Activated naive CD8-positive, alpha-beta T cell treated with anti-CD3 and anti-CD28 coated beads, Interleukin-2, amount 50 U/mL, for 24 hours (primary cell): ENCODE results near the gene LRP11.

Experiments used
- ATAC-seq: fragments of 150-1000 bp; cut with Tn5 transposase; one replicate; pipeline ENCODE4 v1.10.0; 2021
- DNase-seq: peaks from one replicate; pipeline ENCODE4 v3.0.0; 2021
- H3K27ac Mint-ChIP-seq: one replicate; pipeline ENCODE4 v1.8.0; 2021; ENCODE audit warnings: mild to moderate bottlenecking, mixed read lengths
- H3K27me3 Mint-ChIP-seq: one replicate; pipeline ENCODE4 v1.8.0; 2021; ENCODE audit warnings: mixed read lengths
- H3K36me3 Mint-ChIP-seq: one replicate; pipeline ENCODE4 v1.8.0; 2021; ENCODE audit warnings: low read depth, mixed read lengths
- H3K4me1 Mint-ChIP-seq: one replicate; pipeline ENCODE4 v1.8.0; 2021; ENCODE audit warnings: mixed read lengths
- H3K4me3 Mint-ChIP-seq: one replicate; pipeline ENCODE4 v1.8.0; 2021; ENCODE audit warnings: mild to moderate bottlenecking, moderate library complexity, mixed read lengths
- H3K9me3 Mint-ChIP-seq: one replicate; pipeline ENCODE4 v1.8.0; 2021; ENCODE audit warnings: mixed read lengths

Gene LRP11

DNA sequence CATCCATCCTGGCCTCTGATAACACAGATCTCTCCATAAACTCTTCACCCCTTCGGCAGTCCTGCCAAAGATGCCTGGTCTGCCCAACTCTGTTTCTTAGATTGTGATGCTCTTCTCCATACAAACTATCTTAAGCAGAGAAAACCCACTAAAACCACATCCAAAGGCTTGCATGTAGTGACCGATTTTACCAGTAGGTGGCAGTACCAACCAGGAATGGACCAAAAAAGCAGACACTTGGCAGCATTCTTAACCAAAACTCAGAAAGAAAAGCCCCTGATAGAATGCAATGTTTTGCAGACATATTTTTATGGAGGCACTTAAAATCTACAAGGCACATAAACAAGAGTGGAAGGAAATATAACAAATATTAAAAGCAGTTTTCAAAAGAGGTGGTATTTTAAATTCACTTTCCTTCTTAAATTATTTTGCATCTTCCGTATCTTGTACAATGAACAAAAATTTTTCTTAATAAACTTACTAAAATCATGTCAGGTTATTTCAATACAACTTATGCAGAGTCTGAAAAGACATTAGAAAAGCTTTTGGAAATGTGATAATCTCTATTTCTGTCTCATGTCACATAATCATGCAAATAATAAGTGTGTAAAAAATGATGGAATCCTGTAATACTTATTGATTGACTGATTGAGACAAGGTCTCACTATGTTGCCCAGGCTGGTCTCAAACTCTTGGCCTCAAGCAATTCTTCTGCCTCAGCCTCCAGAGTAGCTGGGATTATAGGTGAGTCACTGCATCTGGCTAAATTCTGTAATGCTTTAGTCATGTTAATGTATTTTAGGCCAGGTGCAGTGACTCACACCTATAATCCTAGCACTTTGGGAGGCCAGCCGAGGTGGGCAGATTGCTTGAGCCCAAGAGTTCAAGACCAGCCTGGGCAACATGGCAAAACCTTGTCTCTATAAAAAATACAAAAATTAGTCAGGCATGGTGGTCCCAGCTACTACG is 29.4 kb downstream of the LRP11 start:
- H3K27ac Mint-ChIP-seq, result no peak overlapping the region
- no peaks in the 10 kb centered on the region for H3K36me3 Mint-ChIP-seq
- H3K27me3 Mint-ChIP-seq, result no peaks in the 10 kb centered on the region
- H3K4me3 Mint-ChIP-seq, result no peak overlapping the region
- ATAC-seq (no peak), DNase-seq (peak; percentile 70)
- H3K9me3 Mint-ChIP-seq, result no peaks in the 10 kb centered on the region
- no peaks in the 10 kb centered on the region for H3K4me1 Mint-ChIP-seq

DNA sequence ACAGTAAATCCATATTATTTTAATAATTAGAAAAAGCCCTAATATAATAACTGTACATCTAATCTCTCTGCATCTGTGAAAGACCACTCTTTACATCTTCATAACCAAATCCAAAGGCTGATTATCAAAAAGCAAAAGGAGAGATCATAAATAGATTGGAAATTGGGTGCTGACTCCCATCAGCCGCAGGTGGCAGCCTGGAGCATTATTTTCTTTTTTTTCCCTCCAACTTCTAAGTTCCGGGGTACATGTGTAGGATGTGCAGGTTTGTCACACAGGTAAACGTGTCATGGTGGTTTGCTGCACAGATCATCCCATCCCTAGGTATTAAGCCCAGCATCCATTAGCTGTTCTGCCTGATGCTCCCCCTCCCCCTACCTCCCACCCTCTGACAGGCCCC is 30.5 kb downstream of the LRP11 start:
- no peak for ATAC-seq
- Mint-ChIP-seq H3K27ac (no peak overlapping the region), H3K36me3 (no peaks in the 10 kb centered on the region), H3K9me3 (no peaks in the 10 kb centered on the region), H3K4me1 (no peaks in the 10 kb centered on the region), H3K4me3 (no peak overlapping the region), H3K27me3 (no peaks in the 10 kb centered on the region)
- no peak for DNase-seq

GRCh38 chr6:149831308-149831820 is 32.8 kb downstream of the LRP11 start:
- no peak for ATAC-seq
- no peaks in the 10 kb centered on the region for H3K9me3 Mint-ChIP-seq

DNA sequence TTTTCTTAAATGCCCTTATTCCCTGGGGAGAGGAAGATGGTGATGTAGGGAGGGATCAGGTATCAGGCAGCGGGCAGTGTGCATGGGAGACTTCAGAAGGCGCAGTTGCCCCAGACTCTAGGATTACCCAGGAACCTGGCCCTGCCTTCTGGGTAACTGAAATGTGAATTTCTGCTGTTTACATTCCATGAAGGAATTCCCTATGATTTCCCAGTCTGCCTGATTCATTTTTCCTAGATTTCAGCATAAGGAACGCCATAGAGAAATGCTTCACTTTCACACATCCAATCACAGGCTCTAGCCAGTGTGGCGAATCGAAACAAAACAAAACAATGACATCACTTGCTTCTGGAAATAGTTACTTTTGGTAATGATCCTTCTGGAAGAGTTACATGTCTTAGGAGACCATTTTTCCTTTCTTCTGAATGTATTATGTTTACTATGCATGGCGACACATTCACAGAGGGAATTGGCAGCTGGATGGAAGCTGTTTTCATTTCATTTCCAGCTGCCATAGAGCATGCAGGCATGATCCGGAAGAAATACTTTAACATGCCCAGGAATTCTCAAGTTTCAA is 33.3 kb downstream of the LRP11 start:
- Mint-ChIP-seq H3K27ac (no peak overlapping the region), H3K27me3 (no peaks in the 10 kb centered on the region), H3K4me3 (no peak overlapping the region), H3K9me3 (no peaks in the 10 kb centered on the region), H3K36me3 (no peaks in the 10 kb centered on the region), H3K4me1 (no peaks in the 10 kb centered on the region)
- DNase-seq (no peak), ATAC-seq (no peak)

More at GRCh38 chr6:149831308-149831820, 32.8 kb downstream of the LRP11 start:
- Mint-ChIP-seq H3K4me1 (no peaks in the 10 kb centered on the region), H3K4me3 (no peak overlapping the region), H3K27ac (no peak overlapping the region), H3K27me3 (no peaks in the 10 kb centered on the region), H3K36me3 (no peaks in the 10 kb centered on the region)
- DNase-seq, result no peak

DNA sequence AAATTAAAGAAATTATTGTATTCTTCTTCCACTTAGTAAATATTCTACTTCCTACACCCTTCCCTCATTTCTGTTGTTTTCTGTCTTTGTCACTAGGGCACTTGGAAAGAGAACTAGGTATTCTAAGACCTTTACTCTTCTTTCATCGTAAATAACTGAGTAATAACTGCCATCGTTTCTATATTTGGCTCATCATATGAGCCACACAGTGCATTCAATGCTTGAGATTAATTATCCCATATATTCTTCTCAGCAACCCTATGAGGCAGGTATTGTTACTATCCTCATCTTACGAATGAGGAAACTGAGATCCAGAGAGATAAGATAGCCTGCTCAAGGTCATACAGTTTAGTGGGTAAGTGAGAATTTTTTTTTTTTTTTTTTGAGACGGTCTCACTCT is 38.9 kb downstream of the LRP11 start:
- no peaks in the 10 kb centered on the region for H3K27me3 Mint-ChIP-seq
- no peak overlapping the region for H3K27ac Mint-ChIP-seq
- DNase-seq (no peak), ATAC-seq (no peak)
- H3K9me3 Mint-ChIP-seq, result no peaks in the 10 kb centered on the region
- no peaks in the 10 kb centered on the region for H3K36me3 Mint-ChIP-seq
- no peaks in the 10 kb centered on the region for H3K4me1 Mint-ChIP-seq
- no peak overlapping the region for H3K4me3 Mint-ChIP-seq

DNA sequence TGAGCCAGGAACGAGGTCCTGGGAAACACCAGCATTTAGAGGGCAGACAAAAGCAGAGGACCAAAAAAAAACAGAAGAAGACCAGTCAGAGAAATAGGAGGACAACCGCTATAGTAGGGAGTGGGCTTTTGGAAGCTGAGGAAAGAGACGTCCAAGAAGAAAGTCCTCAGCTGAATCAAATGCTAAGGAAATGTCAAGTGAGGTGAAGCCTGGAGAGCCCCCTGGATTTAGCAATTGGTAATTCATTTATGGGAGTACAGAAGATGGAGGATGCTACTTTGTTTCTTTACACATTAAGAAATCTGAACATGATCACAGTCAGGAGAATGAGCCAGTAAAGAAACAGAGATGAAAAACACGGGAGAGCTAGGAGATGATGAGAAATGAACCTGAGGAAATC is 41.1 kb downstream of the LRP11 start:
- H3K4me3 Mint-ChIP-seq, result no peak overlapping the region
- H3K27me3 Mint-ChIP-seq, result no peaks in the 10 kb centered on the region
- H3K36me3 Mint-ChIP-seq, result no peaks in the 10 kb centered on the region
- H3K4me1 Mint-ChIP-seq, result no peaks in the 10 kb centered on the region
- ATAC-seq (no peak), DNase-seq (no peak)
- H3K9me3 Mint-ChIP-seq, result no peaks in the 10 kb centered on the region
- no peak overlapping the region for H3K27ac Mint-ChIP-seq

DNA sequence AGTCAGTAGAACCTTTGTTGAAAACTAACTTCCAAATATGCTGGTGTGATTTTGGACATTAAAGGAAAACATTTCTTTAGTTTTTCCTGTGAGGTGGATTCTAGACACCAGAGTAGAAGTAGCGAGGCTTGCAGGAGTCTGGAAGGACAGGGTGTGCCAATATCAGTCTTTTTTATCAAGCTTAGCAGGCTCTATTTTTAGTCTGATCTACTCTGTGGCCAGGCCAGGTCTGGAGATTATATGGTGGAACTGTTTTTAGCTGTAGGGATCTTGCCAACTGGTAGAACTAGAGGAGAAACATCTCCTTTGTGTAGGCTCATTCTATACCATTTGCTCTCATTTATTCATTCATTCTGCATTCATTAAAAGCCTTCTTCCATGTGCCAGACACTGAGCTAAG is 42.7 kb downstream of the LRP11 start:
- DNase-seq, result no peak
- H3K4me3 Mint-ChIP-seq, result no peak overlapping the region
- no peaks in the 10 kb centered on the region for H3K4me1 Mint-ChIP-seq
- H3K36me3 Mint-ChIP-seq, result no peaks in the 10 kb centered on the region
- H3K9me3 Mint-ChIP-seq, result no peaks in the 10 kb centered on the region
- H3K27me3 Mint-ChIP-seq, result no peaks in the 10 kb centered on the region
- no peak overlapping the region for H3K27ac Mint-ChIP-seq
- no peak for ATAC-seq

DNA sequence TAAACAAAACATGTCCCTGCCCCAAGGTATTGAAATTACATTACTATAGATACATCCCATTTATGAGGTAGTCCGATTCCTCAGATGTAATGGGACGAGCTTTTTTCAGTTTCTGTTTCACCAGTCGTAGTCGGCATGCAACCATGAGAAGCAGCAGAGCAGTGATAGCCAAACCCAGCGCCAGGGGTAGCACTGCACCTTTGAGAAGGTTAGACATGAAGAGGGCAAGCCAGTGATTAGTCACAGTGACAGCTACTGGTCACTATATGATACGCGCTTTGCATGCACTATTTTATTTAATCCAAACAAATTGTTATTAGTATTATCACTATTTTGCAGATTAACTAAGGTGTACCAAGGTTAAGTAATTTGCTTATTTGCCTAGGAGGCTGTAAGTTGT is 43.7 kb downstream of the LRP11 start:
- no peak for ATAC-seq
- H3K9me3 Mint-ChIP-seq, result no peaks in the 10 kb centered on the region
- H3K36me3 Mint-ChIP-seq, result no peaks in the 10 kb centered on the region
- H3K4me3 Mint-ChIP-seq, result no peak overlapping the region
- H3K4me1 Mint-ChIP-seq, result no peaks in the 10 kb centered on the region
- no peak for DNase-seq
- H3K27ac Mint-ChIP-seq, result no peak overlapping the region
- H3K27me3 Mint-ChIP-seq, result no peaks in the 10 kb centered on the region

- ATAC-seq, result no peak
- Mint-ChIP-seq H3K4me3 (no peak overlapping the region), H3K9me3 (no peaks in the 10 kb centered on the region), H3K27me3 (no peaks in the 10 kb centered on the region), H3K27ac (no peak overlapping the region), H3K36me3 (peaks cover 10% of the 10 kb centered on the region), H3K4me1 (no peaks in the 10 kb centered on the region)
- no peak for DNase-seq
Measured at GRCh38 chr6:149815788-149816187, 48.4 kb downstream of the LRP11 start.

DNA sequence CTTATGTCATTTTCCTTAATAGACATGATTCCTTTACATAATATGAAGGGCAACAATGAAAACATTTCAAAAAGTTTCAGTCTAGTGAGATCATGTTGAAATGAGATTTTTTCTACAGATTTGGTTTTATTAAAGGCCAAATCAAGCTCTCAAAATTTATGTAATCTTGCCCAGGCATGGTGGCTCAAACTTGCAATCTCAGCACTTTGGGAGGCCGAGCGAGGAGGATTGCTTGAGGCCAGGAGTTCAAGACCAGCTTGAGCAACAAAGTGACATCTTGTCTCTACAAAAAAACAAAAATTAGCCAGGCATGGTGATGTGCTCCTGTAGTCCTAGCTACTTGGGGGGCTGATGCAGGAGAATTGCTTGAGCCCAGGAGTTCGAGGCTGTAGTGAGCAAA is 50.8 kb downstream of the LRP11 start:
- no peak overlapping the region for H3K4me3 Mint-ChIP-seq
- no peaks in the 10 kb centered on the region for H3K4me1 Mint-ChIP-seq
- H3K36me3 Mint-ChIP-seq, result peaks cover 14% of the 10 kb centered on the region
- H3K27me3 Mint-ChIP-seq, result no peaks in the 10 kb centered on the region
- no peak overlapping the region for H3K27ac Mint-ChIP-seq
- ATAC-seq (no peak), DNase-seq (no peak)
- no peaks in the 10 kb centered on the region for H3K9me3 Mint-ChIP-seq

DNA sequence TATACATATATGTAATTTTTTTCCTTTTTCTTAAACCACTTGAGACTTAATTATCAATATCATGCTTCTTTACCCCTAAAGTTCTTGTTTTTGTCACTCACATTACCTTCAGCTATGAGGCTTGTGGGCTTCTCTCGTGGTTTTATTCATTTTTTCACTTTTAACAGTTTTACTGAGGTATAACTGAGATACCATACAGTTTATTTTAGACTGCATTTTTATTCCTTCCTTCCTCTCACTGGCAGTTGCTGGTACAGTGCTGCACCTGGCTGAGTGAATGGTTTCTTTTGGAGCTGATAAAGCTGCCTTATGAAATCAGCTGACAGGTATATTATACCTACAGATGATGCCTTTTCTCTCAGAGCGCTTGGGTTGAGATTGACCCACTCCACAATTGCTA is 54.4 kb downstream of the LRP11 start:
- H3K4me1 Mint-ChIP-seq, result peaks cover 5% of the 10 kb centered on the region
- no peaks in the 10 kb centered on the region for H3K27me3 Mint-ChIP-seq
- no peak overlapping the region for H3K27ac Mint-ChIP-seq

DNA sequence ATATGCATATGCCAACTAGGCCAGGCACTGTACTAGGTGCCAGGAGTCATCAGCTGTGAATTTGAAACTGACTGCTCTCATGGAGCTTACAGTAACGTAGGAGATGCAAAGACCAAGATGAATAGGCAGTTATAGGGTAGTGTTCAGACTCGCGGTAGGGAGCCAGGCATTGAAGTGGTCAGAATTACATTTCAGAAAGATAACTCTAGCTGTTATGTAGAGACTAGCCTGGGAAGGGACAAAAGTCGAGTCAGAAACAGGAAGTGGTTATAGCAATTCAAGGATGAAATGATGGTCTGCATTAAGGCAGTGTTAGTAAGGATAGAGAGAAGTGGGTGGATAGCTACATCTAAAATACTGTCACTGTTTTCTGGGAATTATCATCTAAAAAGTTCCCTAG is 58.0 kb downstream of the LRP11 start:
- H3K36me3 Mint-ChIP-seq, result peaks cover 21% of the 10 kb centered on the region
- H3K27me3 Mint-ChIP-seq, result no peaks in the 10 kb centered on the region
- peak; percentile 15 for ATAC-seq
- no peak overlapping the region for H3K4me3 Mint-ChIP-seq
- no peak for DNase-seq
- no peaks in the 10 kb centered on the region for H3K9me3 Mint-ChIP-seq
- H3K27ac Mint-ChIP-seq, result peak overlapping the region; percentile 7
- H3K4me1 Mint-ChIP-seq, result peaks cover 5% of the 10 kb centered on the region

More for the DNA sequence above, 54.4 kb downstream of the LRP11 start:
- Mint-ChIP-seq H3K36me3 (peaks cover 21% of the 10 kb centered on the region), H3K4me3 (no peak overlapping the region), H3K9me3 (no peaks in the 10 kb centered on the region)
- DNase-seq, result no peak
- no peak for ATAC-seq

- DNase-seq (no peak), ATAC-seq (no peak)
- Mint-ChIP-seq H3K36me3 (peaks cover 23% of the 10 kb centered on the region), H3K4me3 (no peak overlapping the region), H3K9me3 (no peaks in the 10 kb centered on the region), H3K27me3 (no peaks in the 10 kb centered on the region), H3K4me1 (no peaks in the 10 kb centered on the region), H3K27ac (no peak overlapping the region)
Measured at GRCh38 chr6:149783551-149783950, 80.6 kb downstream of the LRP11 start.

- no peaks in the 10 kb centered on the region for H3K4me1 Mint-ChIP-seq
- DNase-seq (no peak), ATAC-seq (no peak)
- no peak overlapping the region for H3K4me3 Mint-ChIP-seq
- no peaks in the 10 kb centered on the region for H3K9me3 Mint-ChIP-seq
- peaks cover 20% of the 10 kb centered on the region for H3K36me3 Mint-ChIP-seq
- H3K27ac Mint-ChIP-seq, result no peak overlapping the region
- no peaks in the 10 kb centered on the region for H3K27me3 Mint-ChIP-seq
Measured at GRCh38 chr6:149782337-149782736, 81.8 kb downstream of the LRP11 start.

DNA sequence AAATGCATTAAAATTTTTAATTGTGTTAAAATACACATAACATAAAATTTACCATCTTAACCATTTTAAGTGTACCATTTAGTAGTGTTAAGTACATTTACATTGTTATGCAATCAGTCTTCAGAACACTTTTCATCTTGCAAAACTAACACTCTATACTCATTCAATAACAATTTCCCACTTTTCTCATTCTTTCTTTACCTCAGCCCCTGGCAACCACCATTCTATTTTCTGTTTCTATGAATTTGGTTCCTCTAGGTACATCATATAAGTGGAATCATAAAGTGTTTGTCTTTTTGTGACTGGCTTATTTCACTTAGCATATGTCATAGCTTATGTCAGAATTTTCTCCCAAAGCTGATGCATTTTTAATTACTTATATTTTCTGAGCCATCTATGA is 82.4 kb downstream of the LRP11 start:
- H3K9me3 Mint-ChIP-seq, result no peaks in the 10 kb centered on the region
- H3K4me3 Mint-ChIP-seq, result no peak overlapping the region
- ATAC-seq (no peak), DNase-seq (no peak)
- no peaks in the 10 kb centered on the region for H3K4me1 Mint-ChIP-seq
- peaks cover 24% of the 10 kb centered on the region for H3K36me3 Mint-ChIP-seq
- H3K27ac Mint-ChIP-seq, result no peak overlapping the region
- H3K27me3 Mint-ChIP-seq, result no peaks in the 10 kb centered on the region
